H9 (cell line): ENCODE results near the gene TRPM8. TPM values are rescaled to one million over a fixed set of nuclear protein-coding genes. Genes with fewer than 3 reads are reported as not detected.

Experiments
- DNase-seq: peaks from one replicate; pipeline ENCODE4 v3.0.0-alpha.2; 2017
- H2AFZ ChIP-seq: one replicate; pipeline ENCODE4 v1.6.1; 2013; ENCODE audit warnings: mild to moderate bottlenecking, low read length, control low read depth, moderate library complexity
- H2AK5ac ChIP-seq: 2 replicates; pipeline ENCODE4 v1.6.1; 2013; ENCODE audit warnings: low read length, control low read depth, mixed read lengths; ENCODE audit not compliant: insufficient read length
- H2BK120ac ChIP-seq: one replicate; pipeline ENCODE4 v1.6.1; 2013; ENCODE audit warnings: low read depth, mild to moderate bottlenecking, low read length, control low read depth, inconsistent platforms; ENCODE audit not compliant: poor library complexity, severe bottlenecking
- H2BK12ac ChIP-seq: 2 replicates; pipeline ENCODE4 v1.6.1; 2013; ENCODE audit warnings: low read length, control low read depth, mixed read lengths, low read depth; ENCODE audit not compliant: insufficient read length
- H2BK15ac ChIP-seq: 2 replicates; pipeline ENCODE4 v1.6.1; 2013; ENCODE audit warnings: low read depth, low read length, control low read depth
- H2BK20ac ChIP-seq: one replicate; pipeline ENCODE4 v1.6.1; 2013; ENCODE audit warnings: low read depth, mild to moderate bottlenecking, low read length, control low read depth, inconsistent platforms; ENCODE audit not compliant: poor library complexity, severe bottlenecking
- H2BK5ac ChIP-seq: 2 replicates; pipeline ENCODE4 v1.6.1; 2013; ENCODE audit warnings: low read length, control low read depth, mixed read lengths; ENCODE audit not compliant: insufficient read length
- H3K14ac ChIP-seq: 2 replicates; pipeline ENCODE4 v1.6.1; 2013; ENCODE audit warnings: low read length, control low read depth; ENCODE audit not compliant: insufficient read depth
- H3K18ac ChIP-seq: 2 replicates; pipeline ENCODE4 v1.6.1; 2013; ENCODE audit warnings: low read depth, mild to moderate bottlenecking, mixed read lengths, low read length, control low read depth; ENCODE audit not compliant: insufficient read length
- H3K23ac ChIP-seq: 2 replicates; pipeline ENCODE4 v1.6.1; 2013; ENCODE audit warnings: low read length, control low read depth, mixed read lengths, low read depth; ENCODE audit not compliant: insufficient read length
- H3K23me2 ChIP-seq: 2 replicates; pipeline ENCODE4 v1.6.1; 2013; ENCODE audit warnings: low read depth, mild to moderate bottlenecking, mixed read lengths, low read length, control low read depth; ENCODE audit not compliant: insufficient read length, poor library complexity, severe bottlenecking
- H3K27ac ChIP-seq: 2 replicates; pipeline ENCODE4 v1.5.1; 2013; ENCODE audit warnings: low read length, control low read depth, mixed read lengths, low read depth; ENCODE audit not compliant: insufficient read length
- H3K27me3 ChIP-seq: 2 replicates; pipeline ENCODE4 v1.6.1; 2013; ENCODE audit warnings: low read length, control low read depth, inconsistent platforms; ENCODE audit not compliant: insufficient read depth
- H3K4ac ChIP-seq: 2 replicates; pipeline ENCODE4 v1.6.1; 2013; ENCODE audit warnings: low read depth, mild to moderate bottlenecking, control low read depth, inconsistent platforms, low read length, moderate library complexity
- H3K4me1 ChIP-seq: 2 replicates; pipeline ENCODE4 v1.6.1; 2013; ENCODE audit warnings: low read length, control low read depth, inconsistent platforms; ENCODE audit not compliant: insufficient read depth
- H3K4me2 ChIP-seq: 2 replicates; pipeline ENCODE4 v1.6.1; 2013; ENCODE audit warnings: low read length, control low read depth, mixed read lengths; ENCODE audit not compliant: insufficient read length, insufficient read depth
- H3K56ac ChIP-seq: 2 replicates; pipeline ENCODE4 v1.6.1; 2013; ENCODE audit warnings: low read depth, mild to moderate bottlenecking, mixed read lengths, low read length, control low read depth; ENCODE audit not compliant: insufficient read length
- H3K79me1 ChIP-seq: 2 replicates; pipeline ENCODE4 v1.6.1; 2013; ENCODE audit warnings: low read depth, mild to moderate bottlenecking, moderate library complexity, low read length, control low read depth, inconsistent platforms; ENCODE audit not compliant: insufficient read depth, poor library complexity, severe bottlenecking
- H3K79me2 ChIP-seq: 2 replicates; pipeline ENCODE4 v1.6.1; 2013; ENCODE audit warnings: low read length, control low read depth, inconsistent platforms; ENCODE audit not compliant: insufficient read depth
- H3K9ac ChIP-seq: 2 replicates; pipeline ENCODE4 v1.6.1; 2013; ENCODE audit warnings: low read length, control low read depth, mixed read lengths; ENCODE audit not compliant: insufficient read length; ENCODE audit errors: extremely low read depth
- H3K9me3 ChIP-seq: one replicate; pipeline ENCODE4 v1.6.1; 2013; ENCODE audit warnings: low read depth, low read length, inconsistent platforms; ENCODE audit not compliant: control insufficient read depth
- H3T11ph ChIP-seq: one replicate; pipeline ENCODE4 v1.6.1; 2013; ENCODE audit warnings: mild to moderate bottlenecking, low read length, control low read depth, inconsistent platforms
- H4K20me1 ChIP-seq: one replicate; pipeline ENCODE4 v1.6.1; 2013; ENCODE audit not compliant: control insufficient read depth, insufficient read length, insufficient read depth
- H4K5ac ChIP-seq: 2 replicates; pipeline ENCODE4 v1.6.1; 2013; ENCODE audit warnings: low read depth, mild to moderate bottlenecking, mixed read lengths, low read length, control low read depth; ENCODE audit not compliant: insufficient read length
- H4K8ac ChIP-seq: replicated peaks from 2 replicates; pipeline ENCODE4 v1.6.1; 2013; ENCODE audit warnings: low read length, control low read depth, mixed read lengths, low read depth; ENCODE audit not compliant: insufficient read length
- H4K91ac ChIP-seq: 2 replicates; pipeline ENCODE4 v1.6.1; 2013; ENCODE audit warnings: low read depth, mild to moderate bottlenecking, moderate library complexity, mixed read lengths, low read length, control low read depth; ENCODE audit not compliant: insufficient read length
- H3K27ac Mint-ChIP-seq, 3 experiments: 2 replicates in 2 of 3; 3 replicates in 1 of 3; pipeline ENCODE4 v1.8.0; 2020 to 2021; ENCODE audit warnings: mixed read lengths in 3 of 3, mild to moderate bottlenecking in 1 of 3, moderate library complexity in 1 of 3
- H3K27me3 Mint-ChIP-seq: 2 replicates; pipeline ENCODE4 v1.8.0; 2021; ENCODE audit warnings: low read depth, mild to moderate bottlenecking, moderate library complexity, mixed read lengths
- H3K36me3 Mint-ChIP-seq, 3 experiments: 2 replicates in 2 of 3; 3 replicates in 1 of 3; pipeline ENCODE4 v1.8.0; 2020 to 2021; ENCODE audit warnings: low read depth in 3 of 3, mixed read lengths in 3 of 3; ENCODE audit not compliant: insufficient read depth in 1 of 3
- H3K4me1 Mint-ChIP-seq, 2 experiments: 2 replicates each; pipeline ENCODE4 v1.8.0; 2020; ENCODE audit warnings: mixed read lengths in 2 of 2
- H3K4me3 Mint-ChIP-seq, 2 experiments: 2 replicates in 1 of 2; 3 replicates in 1 of 2; pipeline ENCODE4 v1.8.0; 2020 to 2021; ENCODE audit warnings: mild to moderate bottlenecking in 2 of 2, mixed read lengths in 2 of 2, moderate library complexity in 1 of 2
- H3K9me3 Mint-ChIP-seq, 2 experiments: 2 replicates in 1 of 2; 3 replicates in 1 of 2; pipeline ENCODE4 v1.8.0; 2020; ENCODE audit warnings: mild to moderate bottlenecking in 2 of 2, mixed read lengths in 2 of 2, moderate library complexity in 1 of 2
- WGBS: extraction: QIAGEN DNeasy Blood & Tissue Kit; methylation state at CpG from one replicate; pipeline ENCODE4 v1.1.7; 2013; ENCODE audit warnings: missing lambda C conversion rate, low lambda C conversion rate, mixed read lengths; ENCODE audit not compliant: insufficient read length; ENCODE audit errors: extremely low coverage; 5-methylcytosine and 5-hydroxymethylcytosine counted together
- total RNA-seq: library from RNA; stranded (reverse); gene quantifications from 2 replicates; pipeline ENCODE4 v1.2.1, GENCODE V29; 2021
- TF ChIP-seq, protein P1 (sequence below): fragments of 200-600 bp; sonication (generic); conservative IDR thresholded peaks from 3 replicates; pipeline ENCODE4 v1.8.0; 2021; ENCODE audit warnings: antibody characterized with exemption, mild to moderate bottlenecking

TRPM8 gene
- total RNA-seq, 1 experiment from 2014 or later: 0.28 TPM

DNA sequence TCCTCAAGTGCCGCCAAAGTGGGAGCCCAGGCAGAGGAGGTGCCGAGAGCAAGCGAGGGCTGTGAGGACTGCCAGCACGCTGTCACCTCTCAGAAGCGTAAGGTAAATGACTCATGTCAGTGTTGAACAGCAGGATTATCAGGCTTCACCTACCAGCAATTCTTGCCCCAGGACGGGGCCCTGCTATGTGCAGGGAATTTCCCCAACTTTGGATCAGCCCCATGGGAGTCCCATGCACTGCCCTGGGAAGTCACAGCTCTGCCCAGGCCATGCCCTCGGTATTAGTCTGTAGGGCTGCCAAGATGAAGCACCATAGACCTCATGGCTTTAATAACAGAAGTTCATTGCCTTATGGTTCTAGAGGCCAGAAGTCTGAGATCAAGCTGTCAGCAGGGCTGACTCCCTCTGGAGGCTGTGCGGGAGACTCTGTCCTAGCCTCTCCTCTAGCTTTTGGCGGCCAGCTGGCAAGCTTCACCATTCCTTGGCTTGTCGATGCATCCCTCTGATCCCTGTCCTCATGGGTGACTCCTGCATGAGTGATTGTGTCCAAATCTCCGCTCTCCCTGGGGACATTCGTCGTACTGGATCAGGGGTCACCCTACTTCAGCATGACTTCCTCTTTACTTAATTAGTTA, 55.9 kb downstream of the TRPM8 start:
- DNase-seq: no peak
- no peak overlapping the region for H4K91ac ChIP-seq
- no peak overlapping the region for H3K18ac ChIP-seq
- no peak overlapping the region for H3K9ac ChIP-seq
- no peaks in the 10 kb centered on the region for H3K9me3 ChIP-seq
- H3K4ac ChIP-seq: no peak overlapping the region
- no peak overlapping the region for H3K27ac Mint-ChIP-seq
- no peaks in the 10 kb centered on the region for H3K79me1 ChIP-seq
- no peaks in the 10 kb centered on the region for H4K20me1 ChIP-seq
- no peak overlapping the region for H4K5ac ChIP-seq
- H4K8ac ChIP-seq: no peak overlapping the region
- no peak overlapping the region for H2BK5ac ChIP-seq
- no peak overlapping the region for H3K4me3 Mint-ChIP-seq
- WGBS: no CpG with 5 or more reads among the region's 13 CpGs
- H3K23me2 ChIP-seq: no peaks in the 10 kb centered on the region
- H2BK20ac ChIP-seq: no peak overlapping the region
- no peak overlapping the region for H2BK120ac ChIP-seq
- TF ChIP-seq, protein P1, sequence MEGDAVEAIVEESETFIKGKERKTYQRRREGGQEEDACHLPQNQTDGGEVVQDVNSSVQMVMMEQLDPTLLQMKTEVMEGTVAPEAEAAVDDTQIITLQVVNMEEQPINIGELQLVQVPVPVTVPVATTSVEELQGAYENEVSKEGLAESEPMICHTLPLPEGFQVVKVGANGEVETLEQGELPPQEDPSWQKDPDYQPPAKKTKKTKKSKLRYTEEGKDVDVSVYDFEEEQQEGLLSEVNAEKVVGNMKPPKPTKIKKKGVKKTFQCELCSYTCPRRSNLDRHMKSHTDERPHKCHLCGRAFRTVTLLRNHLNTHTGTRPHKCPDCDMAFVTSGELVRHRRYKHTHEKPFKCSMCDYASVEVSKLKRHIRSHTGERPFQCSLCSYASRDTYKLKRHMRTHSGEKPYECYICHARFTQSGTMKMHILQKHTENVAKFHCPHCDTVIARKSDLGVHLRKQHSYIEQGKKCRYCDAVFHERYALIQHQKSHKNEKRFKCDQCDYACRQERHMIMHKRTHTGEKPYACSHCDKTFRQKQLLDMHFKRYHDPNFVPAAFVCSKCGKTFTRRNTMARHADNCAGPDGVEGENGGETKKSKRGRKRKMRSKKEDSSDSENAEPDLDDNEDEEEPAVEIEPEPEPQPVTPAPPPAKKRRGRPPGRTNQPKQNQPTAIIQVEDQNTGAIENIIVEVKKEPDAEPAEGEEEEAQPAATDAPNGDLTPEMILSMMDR: no peak
- no peak overlapping the region for H2BK15ac ChIP-seq
- H2AFZ ChIP-seq: no peak overlapping the region
- H3K14ac ChIP-seq: no peak overlapping the region
- peaks cover 8 to 11% of the 10 kb centered on the region in 2 experiments; a peak in 3 of 5 replicates for H3K9me3 Mint-ChIP-seq
- no peak overlapping the region for H2AK5ac ChIP-seq
- H3K79me2 ChIP-seq: no peaks in the 10 kb centered on the region
- H3K27ac ChIP-seq: no peak overlapping the region
- no peak overlapping the region for H3T11ph ChIP-seq
- H3K4me2 ChIP-seq: no peak overlapping the region
- peaks cover 14 to 15% of the 10 kb centered on the region in 2 experiments for H3K4me1 Mint-ChIP-seq
- H3K4me1 ChIP-seq: no peaks in the 10 kb centered on the region
- H3K27me3 Mint-ChIP-seq: peaks cover 6% of the 10 kb centered on the region
- H2BK12ac ChIP-seq: no peak overlapping the region
- no peaks in the 10 kb centered on the region for H3K27me3 ChIP-seq
- peaks cover 0 to 7% (median 2%) of the 10 kb centered on the region in 3 experiments; a peak in 2 of 7 replicates for H3K36me3 Mint-ChIP-seq
- H3K23ac ChIP-seq: no peak overlapping the region
- no peak overlapping the region for H3K56ac ChIP-seq
